ENCODE data around the gene WDR31.

DNA sequence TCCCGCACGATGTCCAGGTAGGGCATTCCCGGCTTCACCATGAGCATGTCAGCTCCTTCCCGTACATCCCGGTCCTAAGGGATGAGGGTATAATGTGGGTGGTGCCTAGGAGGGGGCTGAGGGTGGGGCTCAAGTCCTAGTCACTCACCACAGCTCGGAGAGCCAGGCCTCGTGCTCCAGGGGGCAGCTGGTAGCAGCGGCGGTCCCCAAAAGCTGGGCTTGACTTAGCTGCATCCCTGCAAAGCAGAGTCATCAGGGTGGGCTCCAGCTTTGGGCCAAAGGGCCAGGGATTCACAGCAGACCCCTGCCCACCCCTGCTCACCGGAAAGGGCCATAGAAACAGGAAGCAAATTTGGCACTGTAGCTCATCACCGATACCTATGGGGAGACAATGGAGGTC lies 49.4 kb upstream of the WDR31 start:
- TF ChIP-seq, protein P1, sequence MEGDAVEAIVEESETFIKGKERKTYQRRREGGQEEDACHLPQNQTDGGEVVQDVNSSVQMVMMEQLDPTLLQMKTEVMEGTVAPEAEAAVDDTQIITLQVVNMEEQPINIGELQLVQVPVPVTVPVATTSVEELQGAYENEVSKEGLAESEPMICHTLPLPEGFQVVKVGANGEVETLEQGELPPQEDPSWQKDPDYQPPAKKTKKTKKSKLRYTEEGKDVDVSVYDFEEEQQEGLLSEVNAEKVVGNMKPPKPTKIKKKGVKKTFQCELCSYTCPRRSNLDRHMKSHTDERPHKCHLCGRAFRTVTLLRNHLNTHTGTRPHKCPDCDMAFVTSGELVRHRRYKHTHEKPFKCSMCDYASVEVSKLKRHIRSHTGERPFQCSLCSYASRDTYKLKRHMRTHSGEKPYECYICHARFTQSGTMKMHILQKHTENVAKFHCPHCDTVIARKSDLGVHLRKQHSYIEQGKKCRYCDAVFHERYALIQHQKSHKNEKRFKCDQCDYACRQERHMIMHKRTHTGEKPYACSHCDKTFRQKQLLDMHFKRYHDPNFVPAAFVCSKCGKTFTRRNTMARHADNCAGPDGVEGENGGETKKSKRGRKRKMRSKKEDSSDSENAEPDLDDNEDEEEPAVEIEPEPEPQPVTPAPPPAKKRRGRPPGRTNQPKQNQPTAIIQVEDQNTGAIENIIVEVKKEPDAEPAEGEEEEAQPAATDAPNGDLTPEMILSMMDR (IDR thresholded peaks at IDR 0.05) = no peak
- TF ChIP-seq POLR2A (IDR thresholded peaks at IDR 0.05) = no peak
- TF ChIP-seq POLR2AphosphoS5 (IDR thresholded peaks at IDR 0.05; ENCODE audit: insufficient read depth in 1 of 2, low read depth in 1 of 2) = no peak

All from vagina (tissue), 2 donors.